Pancreas (tissue), 10 donors: ENCODE measurements around the gene SMARCC2. TPM values are rescaled to one million over a fixed set of nuclear protein-coding genes. Genes with fewer than 3 reads are reported as not detected.

Source experiments
- ATAC-seq, 4 donors: fragments of 200-7000 bp; cut with Tn5 transposase; one replicate each; pipeline versions ENCODE4 v1.8.0 to v1.9.1; 2020; ENCODE audit warnings: mild to moderate bottlenecking in 4 of 4, moderate library complexity in 4 of 4
- DNase-seq, 6 donors: peaks; one replicate each; pipeline ENCODE4 v3.0.0-alpha.2; 2020
- FAIRE-seq: peaks from 2 replicates; lab custom pipeline; 2012; peaks lifted over from hg19 to GRCh38; lab: Jason Lieb, UNC
- H3K27ac ChIP-seq, 4 donors: fragments of 200-600 bp; sonication (generic); 1 replicate in 3 of 4; 2 replicates in 1 of 4; pipeline versions ENCODE4 v1.5.0 to v1.8.0; 2020
- H3K27me3 ChIP-seq, 4 donors: fragments of 200-600 bp; one replicate each; pipeline ENCODE4 v1.8.0; 2021
- H3K36me3 ChIP-seq, 3 donors: fragments of 200-600 bp; sonication (generic) in 1 of 3; one replicate each; pipeline versions ENCODE4 v1.5.0 to v1.8.0; 2020 to 2021
- H3K4me1 ChIP-seq, 3 donors: fragments of 200-600 bp; one replicate each; pipeline ENCODE4 v1.8.0; 2021
- H3K4me3 ChIP-seq, 4 donors: fragments of 200-600 bp; sonication (generic) in 2 of 4; one replicate each; pipeline versions ENCODE4 v1.5.0 to v1.8.0; 2020 to 2021
- H3K9me3 ChIP-seq, 4 donors: fragments of 200-600 bp; one replicate each; pipeline ENCODE4 v1.8.0; 2021
- CTCF ChIP-seq, 4 donors: fragments of 200-600 bp; sonication (generic) in 3 of 4; IDR thresholded peaks; one replicate each; pipeline versions ENCODE4 v1.5.0 to v1.8.0; 2021; ENCODE audit warnings: antibody characterized with exemption in 4 of 4
- WGBS, 2 donors: extraction: QIAGEN DNeasy Blood & Tissue Kit; methylation state at CpG; one replicate each; pipeline ENCODE4 v1.1.7; 2013; 5-methylcytosine and 5-hydroxymethylcytosine counted together
- intact Hi-C, 3 donors: fragments of 100-400 bp; cut with DNase I; formaldehyde crosslinking; loops; one replicate each; pipeline versions ENCODE4 v1.11.1 to v1.14.2; 2022
- polyA plus RNA-seq, 2 donors: library from polyadenylated mRNA; stranded (reverse); fragments of 200-250 nt; gene quantifications; one replicate each; pipeline ENCODE4 v1.2.3, GENCODE V29; 2013
- total RNA-seq, 6 donors: library from RNA; stranded (reverse); fragmentation: NEBNext Ultra II Directional in 4 of 6; extraction: Animal tissue kit (Norgen Biotek cat#: 25700) in 4 of 6; gene quantifications; one replicate each; pipeline versions ENCODE4 v1.2.1 to v1.2.4, GENCODE V29; 2021 to 2023
- donor health status: healthy with polysubstance abuse.
- donor health status: DM: no; HTN: no; CAD: no; lungs with moderate emphysema.
- donor health status: DM: no; HTN: no; CAD: no.
- donor health status: control.
- donor health status: control.
- donor health status: Bipolar disorder and iron deficiency.
- donor health status: DM: yes; HTN: yes; CAD: no.
- donor health status: DM: no; HTN: no; CAD: no.
- donor health status: DM: no; HTN: no; CAD: no.
- donor health status: DM: yes; HTN: yes; CAD: no.

Gene SMARCC2
- total and polyA plus RNA-seq, 8 donors = 26.3 to 64.5 (median 38.2) TPM

GRCh38 chr12:56122637-56123036 lies 66.6 kb downstream of the SMARCC2 start:
- H3K27me3 ChIP-seq = no peaks in the 10 kb centered on the region
- intact Hi-C loops = loop anchor here in 2 of 3 donors (5.0 to 10.0 kb wide), 2 partner anchors 65 to 332 kb away; partner anchors contain the start of genes MIP (in 1 of the 2) and SMARCC2 (in 1 of the 2)
- H3K36me3 ChIP-seq = peaks cover 0 to 8% (median 0%) of the 10 kb centered on the region in 3 donors
- no peak for ATAC-seq
- peaks cover 12 to 31% (median 22%) of the 10 kb centered on the region in 3 donors for H3K4me1 ChIP-seq
- DNase-seq = no peak
- 88 to 94% methylated on average over 2 of the region's 2 CpGs for WGBS, 2 donors
- FAIRE-seq = no peak
- H3K4me3 ChIP-seq = no peak overlapping the region
- H3K9me3 ChIP-seq = no peaks in the 10 kb centered on the region
- no peak for TF ChIP-seq CTCF (IDR thresholded peaks at IDR 0.05)
- peak overlapping the region in 1 of 4 donors; percentile 8 for H3K27ac ChIP-seq

- whole genome bisulfite sequencing, 2 donors = 74 to 82% methylated on average over 11 of the region's 11 CpGs
- Histone ChIP-seq H3K27me3 (no peaks in the 10 kb centered on the region), H3K27ac (no peak overlapping the region), H3K9me3 (no peaks in the 10 kb centered on the region), H3K36me3 (peaks cover 0 to 8% (median 0%) of the 10 kb centered on the region in 3 donors), H3K4me3 (no peak overlapping the region), H3K4me1 (peaks cover under 1 to 20% (median 14%) of the 10 kb centered on the region in 3 donors)
- no peak for ATAC-seq
- FAIRE-seq = no peak
- no peak for DNase-seq
- no peak for TF ChIP-seq CTCF (IDR thresholded peaks at IDR 0.05)
- intact Hi-C loops = loop anchor here in 2 of 3 donors (5.0 to 10.0 kb wide), 2 partner anchors 66 to 333 kb away; partner anchors contain the start of genes MIP (in 1 of the 2) and SMARCC2 (in 1 of the 2)
These were observed 67.9 kb downstream of the SMARCC2 start for GRCh38 chr12:56121204-56121870.

GRCh38 chr12:56120158-56120846 lies 69.0 kb downstream of the SMARCC2 start:
- FAIRE-seq = no peak
- no peaks in the 10 kb centered on the region for H3K9me3 ChIP-seq
- H3K4me1 ChIP-seq = peaks cover 0 to 14% (median 13%) of the 10 kb centered on the region in 3 donors
- peaks cover 0 to 8% (median 0%) of the 10 kb centered on the region in 3 donors for H3K36me3 ChIP-seq
- 86 to 87% methylated on average over 17 of the region's 17 CpGs for WGBS, 2 donors
- peak in 1 of 6 donors; percentile 45 for DNase-seq
- peak overlapping the region in 1 of 4 donors; percentile 85 for H3K27ac ChIP-seq
- no peak for ATAC-seq
- no peak overlapping the region for H3K4me3 ChIP-seq
- intact Hi-C loops = loop anchor here in 2 of 3 donors (5.0 to 10.0 kb wide), 2 partner anchors 67 to 334 kb away; partner anchors contain the start of genes MIP (in 1 of the 2) and SMARCC2 (in 1 of the 2)
- no peaks in the 10 kb centered on the region for H3K27me3 ChIP-seq
- no peak for TF ChIP-seq CTCF (IDR thresholded peaks at IDR 0.05)

- no peak for FAIRE-seq
- Histone ChIP-seq H3K4me1 (peaks cover 0 to 17% (median 13%) of the 10 kb centered on the region in 3 donors), H3K4me3 (peak overlapping the region in 2 of 4 donors; percentile 65 to 67), H3K9me3 (no peaks in the 10 kb centered on the region), H3K36me3 (peaks cover 0 to 8% (median 0%) of the 10 kb centered on the region in 3 donors), H3K27me3 (no peaks in the 10 kb centered on the region), H3K27ac (peak overlapping the region; percentile 72 to 88 (median 83))
- TF ChIP-seq CTCF (IDR thresholded peaks at IDR 0.05) = peak; percentile 41 to 58 (median 56)
- 0 to 1% methylated on average over 2 of the region's 2 CpGs for WGBS, 2 donors
- DNase-seq = peak in 4 of 6 donors; percentile 68 to 78 (median 77)
- intact Hi-C loops = loop anchor here in 1 of 3 donors (5.0 kb wide), 1 partner anchor 42 kb away; no protein-coding TSS in a partner anchor
- ATAC-seq = peak; percentile 38 to 56 (median 49)
These were observed 69.9 kb downstream of the SMARCC2 start for GRCh38 chr12:56119361-56119796.
